H7 (cell line): ENCODE measurements around the gene MST1R. TPM values are rescaled to one million over a fixed set of nuclear protein-coding genes. Genes with fewer than 3 reads are reported as not detected.

Source experiments
- DNase-seq: peaks from one replicate; pipeline ENCODE4 v3.0.0; 2012
- H3K27me3 ChIP-seq: 2 replicates; pipeline ENCODE4 v1.6.0; 2011; ENCODE audit warnings: mild to moderate bottlenecking, low read length; ENCODE audit not compliant: control insufficient read depth, insufficient read depth
- H3K36me3 ChIP-seq: replicated peaks from 2 replicates; pipeline ENCODE4 v1.5.1; 2011; ENCODE audit warnings: low read length; ENCODE audit not compliant: control insufficient read depth, insufficient read depth
- H3K4me3 ChIP-seq: 2 replicates; pipeline ENCODE4 v1.5.1; 2011; ENCODE audit warnings: low read depth, mild to moderate bottlenecking, control low read depth, low read length, moderate library complexity; ENCODE audit not compliant: insufficient read depth
- total RNA-seq: library from RNA; depleted of rRNA; stranded (reverse); fragments of >200 nt; shearing (Covaris generic); gene quantifications from 2 replicates; pipeline ENCODE4 v1.2.3, GENCODE V29; 2014

The MST1R gene
- total RNA-seq, 1 experiment from 2014 or later: 0.76 TPM

DNA sequence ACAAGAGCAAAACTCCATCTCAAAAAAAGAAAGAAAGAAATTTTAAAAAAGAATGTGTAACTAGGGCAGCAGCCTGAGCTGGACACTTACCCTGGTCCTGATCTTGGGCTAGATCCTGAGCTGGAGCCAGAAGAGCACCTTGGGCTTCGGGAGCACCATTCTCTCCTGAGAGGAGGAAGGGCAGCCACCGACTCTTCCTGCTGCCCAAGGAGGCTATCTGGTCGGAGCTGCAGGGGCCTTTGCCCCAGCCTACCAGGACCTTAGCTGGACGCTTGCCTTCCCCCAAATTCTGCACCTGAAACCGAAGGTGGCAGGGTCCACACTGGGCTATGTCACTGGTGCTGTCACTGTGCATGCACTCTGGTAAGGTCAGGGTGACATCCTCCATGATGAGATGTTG lies 27.1 kb downstream of the MST1R start:
- no peak for DNase-seq
- H3K27me3 ChIP-seq: peaks cover 1% of the 10 kb centered on the region; the same call in 1 of the 2 replicates
- no peaks in the 10 kb centered on the region for H3K36me3 ChIP-seq
- no peak overlapping the region for H3K4me3 ChIP-seq

DNA sequence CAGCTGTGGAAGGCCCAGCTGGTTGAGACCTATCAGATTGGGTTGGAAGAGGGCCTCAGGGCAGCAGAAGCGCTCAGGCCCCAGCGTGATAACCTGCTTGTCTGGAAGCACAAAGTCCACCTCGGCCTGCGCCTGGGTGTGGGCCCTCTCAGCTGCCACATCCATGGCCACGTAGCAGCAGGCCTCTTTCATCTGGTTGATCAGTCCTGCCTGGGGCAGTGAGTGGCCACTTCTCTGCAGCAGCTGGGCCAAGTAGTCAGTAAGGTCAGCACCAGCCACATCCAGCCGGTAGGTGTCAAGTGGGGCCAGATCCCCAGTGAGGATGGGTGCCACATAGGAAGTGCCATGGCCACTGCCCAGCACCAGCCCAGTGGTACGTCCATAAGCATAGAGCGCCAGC lies 30.1 kb downstream of the MST1R start:
- Histone ChIP-seq H3K36me3 (no peaks in the 10 kb centered on the region), H3K27me3 (peaks cover 5% of the 10 kb centered on the region), H3K4me3 (no peak overlapping the region)
- no peak for DNase-seq

DNA sequence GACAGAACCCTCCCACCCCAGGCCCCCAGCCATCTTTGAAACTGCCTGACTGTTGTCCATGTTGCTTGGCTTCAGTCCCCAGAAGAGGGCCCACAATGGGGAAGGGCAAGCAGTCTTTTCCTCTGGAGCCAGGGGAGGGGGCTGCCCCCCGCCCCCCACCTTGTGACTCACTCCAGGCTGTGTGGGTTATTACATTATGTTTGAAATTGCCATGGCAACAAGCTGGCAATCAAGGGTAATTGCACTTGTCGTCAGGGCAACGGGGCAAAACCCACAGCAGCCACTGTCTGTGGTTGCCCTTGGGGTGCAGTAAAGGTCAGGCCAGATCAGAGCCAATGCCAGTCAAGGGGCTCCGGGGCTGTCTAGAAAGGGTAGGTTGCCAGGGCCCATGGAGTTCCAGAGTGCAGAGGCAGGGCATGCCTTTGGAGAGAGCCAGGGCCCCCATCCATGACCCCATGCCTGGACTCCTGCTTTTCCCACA lies 30.8 kb downstream of the MST1R start:
- DNase-seq: no peak
- no peak overlapping the region for H3K4me3 ChIP-seq
- no peaks in the 10 kb centered on the region for H3K36me3 ChIP-seq
- peaks cover 7% of the 10 kb centered on the region for H3K27me3 ChIP-seq

DNA sequence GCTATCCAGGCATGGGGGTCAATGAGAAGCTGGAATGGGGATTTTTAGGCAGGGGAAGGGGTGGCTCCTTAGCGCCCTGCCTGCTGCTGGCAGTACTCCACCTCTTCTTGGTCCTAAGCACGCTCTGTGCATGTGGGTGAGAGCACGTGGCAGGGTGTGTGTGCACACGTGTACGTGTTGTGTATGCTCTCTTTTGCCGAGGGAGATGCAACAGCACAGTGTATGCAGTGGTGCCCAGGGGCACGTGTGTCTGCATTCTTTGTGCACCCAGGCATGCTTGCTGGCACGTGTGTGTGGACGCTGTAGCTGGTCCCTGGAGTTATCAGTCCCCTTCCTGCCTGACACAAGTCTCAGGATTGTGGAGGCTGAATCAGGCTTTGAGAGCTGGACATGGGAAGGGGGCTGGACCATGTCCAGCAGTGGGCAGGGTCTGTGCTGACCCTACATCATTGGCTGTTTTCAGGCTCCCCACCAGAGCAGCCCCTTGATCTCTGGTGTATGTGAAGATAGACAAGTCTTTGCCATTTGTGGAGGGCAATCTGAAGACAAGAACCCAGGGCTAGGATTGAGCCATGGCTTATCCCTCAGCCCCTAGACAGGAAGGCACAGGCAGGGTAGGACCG lies 32.0 kb downstream of the MST1R start:
- Histone ChIP-seq H3K27me3 (peaks cover 7% of the 10 kb centered on the region), H3K36me3 (no peaks in the 10 kb centered on the region), H3K4me3 (no peak overlapping the region)
- DNase-seq: no peak

DNA sequence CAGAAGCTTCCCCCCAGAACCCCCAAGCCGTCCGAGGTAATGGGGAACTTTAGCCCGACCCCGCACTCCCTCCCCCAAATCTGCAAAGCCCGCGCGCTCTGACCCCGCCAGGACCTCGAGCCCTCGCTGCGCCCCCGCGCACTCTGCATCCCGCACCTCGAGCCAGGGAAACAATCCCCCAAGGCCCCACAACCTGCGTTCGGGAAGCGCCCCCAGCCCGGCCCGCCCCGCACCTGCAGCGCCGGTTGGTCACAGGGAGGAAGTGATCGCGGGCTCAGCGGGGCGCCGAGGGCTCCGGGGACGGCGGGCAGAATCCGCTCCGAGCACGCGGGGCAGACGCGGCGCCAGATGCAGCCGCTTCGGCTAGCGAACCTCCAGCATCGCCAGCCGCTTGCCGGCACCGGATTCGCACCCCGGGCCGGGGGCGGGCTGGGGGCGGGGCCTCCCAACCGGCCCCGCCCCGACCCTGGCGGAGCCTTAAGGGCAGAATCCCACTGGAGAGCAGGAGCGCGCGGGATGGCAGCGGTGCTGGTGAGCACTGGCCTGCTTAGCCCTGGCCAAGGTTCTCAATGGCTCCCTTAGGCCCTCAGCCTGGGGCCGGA lies 34.0 kb downstream of the MST1R start, which contains the start of gene CAMKV:
Gene CAMKV, minus strand, starts transcription at position 382 of the 602 bp plus-strand sequence. CDS start 7,518 bp downstream, outside the sequence.
- H3K27me3 ChIP-seq: peaks cover 7% of the 10 kb centered on the region
- H3K4me3 ChIP-seq: peak within 1 kb of the TSS; percentile 75

DNA sequence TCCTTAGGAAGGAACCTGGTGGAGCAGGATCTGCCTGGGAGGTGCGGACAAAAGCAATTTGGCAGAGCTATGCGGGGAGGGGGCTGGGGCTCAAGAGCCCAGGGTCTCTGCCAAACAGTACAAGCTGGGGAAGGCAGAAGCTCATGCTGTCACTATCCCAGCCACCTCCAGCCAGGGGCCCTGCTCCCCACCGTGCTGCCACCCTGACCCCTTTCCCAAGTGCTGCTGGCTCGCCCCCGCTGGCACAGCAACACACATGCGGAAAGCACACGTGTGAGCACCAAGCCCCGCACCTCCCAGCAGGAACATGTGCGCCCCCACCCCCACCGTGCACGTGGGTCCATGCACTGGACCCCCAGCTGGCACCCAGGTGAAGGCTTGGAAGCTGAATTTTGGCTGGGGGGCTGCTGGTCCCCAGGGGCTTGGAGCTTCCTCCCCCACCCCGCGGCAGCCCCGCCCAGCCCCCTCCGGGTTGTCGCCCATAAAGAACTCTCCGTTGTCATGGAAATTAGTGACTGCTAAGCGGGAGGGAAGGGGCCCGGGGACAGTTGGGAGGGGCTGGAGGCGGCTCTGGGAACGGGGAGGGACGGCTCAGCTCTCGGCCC lies 34.7 kb downstream of the MST1R start:
- DNase-seq: peak; percentile 95
- Histone ChIP-seq H3K36me3 (no peaks in the 10 kb centered on the region), H3K27me3 (peaks cover 7% of the 10 kb centered on the region), H3K4me3 (peak overlapping the region; percentile 75)

More for the DNA sequence above, 34.0 kb downstream of the MST1R start, which contains the start of gene CAMKV:
- peak; percentile 96 for DNase-seq
- H3K36me3 ChIP-seq: no peaks in the 10 kb centered on the region

DNA sequence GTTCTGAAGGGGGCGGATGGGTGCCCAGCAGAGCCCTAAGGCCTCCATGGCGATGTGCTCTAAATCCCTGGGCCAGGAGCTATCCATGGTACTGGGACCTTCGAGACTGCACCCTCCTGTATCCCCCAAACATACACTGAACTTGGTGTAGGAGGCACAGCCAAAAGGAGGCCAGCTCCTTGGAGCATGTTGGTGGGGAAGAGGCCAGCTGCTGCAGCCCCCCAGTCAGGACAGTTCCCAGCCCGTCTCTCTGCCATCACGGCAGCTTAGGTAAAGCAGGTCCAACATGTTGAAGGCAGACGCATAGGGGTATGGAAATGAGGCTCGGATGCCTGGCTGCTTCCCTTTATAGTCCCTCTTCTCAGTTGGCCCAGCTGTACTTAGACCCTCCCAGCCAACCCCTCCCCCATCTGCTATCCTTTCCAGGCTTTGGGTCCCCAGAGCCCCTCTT lies 35.8 kb downstream of the MST1R start:
- peak; percentile 89 for DNase-seq
- Histone ChIP-seq H3K4me3 (no peak overlapping the region), H3K27me3 (peaks cover 7% of the 10 kb centered on the region), H3K36me3 (no peaks in the 10 kb centered on the region)

DNA sequence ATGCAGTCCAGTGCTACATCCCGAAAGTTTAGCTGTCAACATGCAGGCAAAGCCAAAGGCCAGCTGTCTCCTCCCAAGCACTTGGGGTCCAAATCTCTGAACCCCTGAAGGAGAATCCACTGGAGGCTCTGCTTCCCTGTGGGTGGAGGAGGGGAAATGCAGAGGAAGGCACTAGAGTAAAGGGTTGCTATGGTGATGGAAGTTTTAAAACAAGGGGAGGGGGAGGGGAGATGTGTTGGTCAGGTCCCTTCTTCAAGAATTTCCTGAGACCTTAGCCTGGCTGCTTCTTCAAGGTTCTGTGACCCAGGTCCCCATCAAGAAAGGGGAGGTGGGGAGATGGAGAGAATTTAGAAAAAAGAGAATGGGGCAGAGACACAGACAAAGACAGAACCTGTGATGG lies 36.3 kb downstream of the MST1R start:
- H3K27me3 ChIP-seq: peaks cover 7% of the 10 kb centered on the region
- no peaks in the 10 kb centered on the region for H3K36me3 ChIP-seq
- no peak overlapping the region for H3K4me3 ChIP-seq
- DNase-seq: no peak

DNA sequence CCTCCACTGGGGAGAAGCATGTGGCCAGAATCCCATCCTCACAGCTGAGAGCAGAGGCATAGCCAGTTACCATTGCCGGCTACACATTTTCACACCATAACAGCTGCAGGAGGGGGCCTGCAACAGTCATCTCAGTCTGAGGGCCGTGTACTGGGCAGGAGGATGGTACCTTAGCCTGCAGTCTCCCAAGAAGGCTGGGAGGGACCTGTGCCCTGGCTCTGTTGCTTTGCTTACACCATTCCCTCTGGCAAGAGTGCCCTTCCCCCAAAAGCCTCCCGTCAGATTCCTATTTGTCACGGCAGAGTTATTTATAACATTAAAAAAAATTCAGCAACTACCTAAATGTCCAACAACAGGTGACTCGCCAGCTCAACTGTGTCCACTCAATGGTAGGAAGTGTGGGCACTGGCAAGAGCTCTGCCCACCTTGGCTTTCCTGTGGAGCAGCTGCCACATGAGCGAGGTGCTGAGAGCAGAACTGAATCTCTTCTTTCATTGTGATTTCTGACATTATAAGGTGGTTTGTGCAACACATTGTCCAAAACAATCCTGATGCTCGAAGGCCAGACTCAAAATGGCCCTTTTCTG lies 38.4 kb downstream of the MST1R start:
- peaks cover 2% of the 10 kb centered on the region for H3K27me3 ChIP-seq
- peaks cover 4% of the 10 kb centered on the region for H3K36me3 ChIP-seq
- DNase-seq: no peak
- H3K4me3 ChIP-seq: no peak overlapping the region

DNA sequence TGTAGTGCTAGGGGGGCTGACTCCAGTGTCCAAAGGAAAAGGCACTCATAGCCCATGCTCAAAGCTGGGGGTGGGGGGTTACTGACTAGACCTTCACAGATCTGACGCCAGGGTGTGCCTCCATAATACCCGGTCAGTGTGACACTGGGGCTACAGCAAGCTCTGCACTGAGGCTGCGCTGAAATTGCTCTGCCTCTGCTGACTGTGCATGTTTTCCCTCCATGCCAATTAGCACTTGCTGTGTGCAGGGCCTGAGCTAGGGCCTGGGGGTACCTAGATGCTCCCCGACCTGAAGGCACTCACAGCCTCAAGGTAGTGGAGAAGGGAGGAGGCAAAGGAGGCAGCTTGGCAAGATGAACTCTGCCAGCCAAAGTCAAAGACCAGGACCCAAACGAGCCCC lies 39.2 kb downstream of the MST1R start:
- peaks cover 7% of the 10 kb centered on the region for H3K36me3 ChIP-seq
- H3K27me3 ChIP-seq: 0 out of 2 replicates have a peak, but pooled peaks cover 2% of the 10 kb centered on the region
- no peak overlapping the region for H3K4me3 ChIP-seq
- no peak for DNase-seq

DNA sequence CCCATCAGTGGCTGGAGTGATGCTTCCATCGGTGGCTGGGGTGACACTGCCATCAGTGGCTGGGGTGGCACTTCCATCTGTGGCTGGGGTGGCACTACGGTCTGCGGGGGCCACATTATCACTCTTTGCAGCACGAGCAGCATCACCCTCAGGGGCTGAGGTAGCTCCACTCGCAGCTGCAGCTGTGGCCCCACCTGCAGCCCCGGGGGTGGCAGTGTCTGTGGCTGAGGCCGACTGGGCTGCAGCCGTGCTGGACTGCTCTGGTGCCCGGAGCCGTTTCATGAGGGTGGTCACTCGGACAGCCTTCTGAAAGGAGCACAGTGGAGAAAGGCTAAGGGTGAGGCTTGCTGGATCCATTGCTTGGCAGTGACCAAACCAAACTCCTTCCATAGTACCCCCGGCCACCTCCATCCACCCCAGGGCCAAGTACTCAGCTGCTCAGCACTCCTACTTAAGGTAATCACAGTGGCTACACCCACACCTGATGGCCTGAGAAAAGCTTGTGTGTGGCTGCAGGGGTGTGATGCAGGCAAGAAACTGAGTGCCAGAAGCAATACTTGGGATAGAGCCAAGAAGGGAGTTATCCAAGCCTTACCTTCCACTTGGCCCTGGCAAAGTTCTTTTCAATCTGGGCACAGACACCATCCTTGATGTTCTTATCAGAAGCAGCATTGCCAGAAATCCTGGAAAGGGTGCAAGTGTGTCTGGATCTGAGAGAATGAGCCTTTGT lies 43.9 kb downstream of the MST1R start:
- DNase-seq: peak; percentile 23
- H3K4me3 ChIP-seq: no peak overlapping the region
- no peaks in the 10 kb centered on the region for H3K27me3 ChIP-seq
- H3K36me3 ChIP-seq: peaks cover 7% of the 10 kb centered on the region

DNA sequence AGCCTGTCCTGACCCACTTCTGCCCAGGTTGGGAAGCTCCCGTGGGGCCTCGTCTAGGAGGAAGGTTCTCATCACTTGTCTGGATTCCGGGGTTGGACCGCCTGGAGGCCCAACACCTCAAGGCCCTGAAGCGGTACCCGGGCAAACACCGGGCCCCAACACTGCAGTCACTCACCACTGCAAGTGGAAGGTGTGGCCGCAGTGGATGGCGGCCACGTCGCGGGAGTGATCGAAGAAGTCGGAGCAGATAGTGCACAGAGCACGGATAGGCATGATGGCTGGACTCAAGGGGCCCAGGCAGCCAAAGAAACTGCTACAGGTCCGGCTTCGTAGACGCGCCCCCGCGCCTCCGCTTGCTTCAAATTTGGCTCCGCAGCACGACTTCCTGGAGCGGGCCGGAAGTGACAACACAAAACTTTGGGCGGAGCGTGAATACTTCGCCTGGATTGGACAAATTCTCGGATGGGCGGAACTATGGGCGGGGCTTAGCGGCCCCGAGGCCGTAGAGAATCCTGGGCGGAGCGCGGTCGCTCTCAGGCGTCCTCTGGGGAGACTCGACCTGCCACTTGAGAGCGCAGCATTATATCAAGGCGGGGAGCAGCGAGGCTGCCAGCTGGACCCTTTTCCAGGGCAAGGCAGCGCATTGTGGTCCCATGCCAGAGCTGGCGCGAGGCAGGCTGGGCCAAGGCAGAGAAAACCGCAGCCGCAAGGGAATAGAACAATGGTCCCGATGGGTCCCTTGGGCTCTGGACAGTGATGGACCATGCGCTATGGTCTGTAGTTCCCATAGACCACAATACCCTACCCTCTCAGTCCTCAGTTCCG lies 47.3 kb downstream of the MST1R start, which contains the start of gene TRAIP:
Gene TRAIP, minus strand, starts transcription at position 384 of the 825 bp plus-strand sequence. Its CDS starts 111 bp downstream, at position 273.
- DNase-seq: peak; percentile 100
- Histone ChIP-seq H3K36me3 (peaks cover 7% of the 10 kb centered on the region), H3K4me3 (peak within 1 kb of the TSS; percentile 80), H3K27me3 (no peaks in the 10 kb centered on the region)

DNA sequence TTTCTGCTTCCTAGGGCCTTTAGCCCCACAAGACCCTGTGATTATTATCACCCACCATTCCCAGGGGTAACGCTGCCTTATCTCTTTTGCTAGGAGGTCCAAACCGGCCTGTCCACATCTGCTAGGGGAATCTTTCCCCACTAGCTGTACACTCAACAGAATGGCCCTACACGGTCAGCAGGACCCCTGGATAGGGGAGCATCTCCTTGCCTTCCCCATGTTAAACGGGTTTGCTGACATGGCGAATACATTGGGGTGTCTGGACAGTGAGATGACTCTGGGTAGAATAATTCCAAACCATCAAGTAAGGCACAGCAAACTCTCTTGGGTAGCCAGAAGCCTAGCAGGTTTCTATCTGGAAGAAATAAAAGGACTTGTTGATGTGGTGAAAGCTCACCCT lies 48.0 kb downstream of the MST1R start:
- Histone ChIP-seq H3K36me3 (peaks cover 6% of the 10 kb centered on the region), H3K4me3 (peak overlapping the region; percentile 80), H3K27me3 (no peaks in the 10 kb centered on the region)
- DNase-seq: peak; percentile 36
